Measurements from ENCODE around the gene GPR137B.

GPR137B gene

GRCh38 chr1:236137285-236137852, 5.0 kb upstream of the GPR137B start:
- no peak overlapping the region for H3K4me3 ChIP-seq (ENCODE audit: low read depth, low read length)
- DNase-seq (ENCODE audit: low read depth), result no peak
- TF ChIP-seq CTCF (IDR thresholded peaks at IDR 0.05; ENCODE audit: insufficient read depth, low read depth, low read length, missing control alignments), result peak; percentile 46

GRCh38 chr1:236139495-236139894, 2.8 kb upstream of the GPR137B start:
- DNase-seq (ENCODE audit: low read depth), result no peak
- no peak overlapping the region for H3K4me3 ChIP-seq (ENCODE audit: low read depth, low read length)
- no peak for TF ChIP-seq CTCF (IDR thresholded peaks at IDR 0.05; ENCODE audit: insufficient read depth, low read depth, low read length, missing control alignments)

- peak overlapping the region; percentile 59 for H3K4me3 ChIP-seq (ENCODE audit: low read depth, low read length)
- no peak for TF ChIP-seq CTCF (IDR thresholded peaks at IDR 0.05; ENCODE audit: insufficient read depth, low read depth, low read length, missing control alignments)
- no peak for DNase-seq (ENCODE audit: low read depth)
Measured at GRCh38 chr1:236140705-236141446, 1.5 kb upstream of the GPR137B start.

GRCh38 chr1:236141447-236142252, 689 bp upstream of the GPR137B start:
- TF ChIP-seq CTCF (IDR thresholded peaks at IDR 0.05; ENCODE audit: insufficient read depth, low read depth, low read length, missing control alignments), result no peak
- peak overlapping the region; percentile 59 for H3K4me3 ChIP-seq (ENCODE audit: low read depth, low read length)
- no peak for DNase-seq (ENCODE audit: low read depth)

- no peak for TF ChIP-seq CTCF (IDR thresholded peaks at IDR 0.05; ENCODE audit: insufficient read depth, low read depth, low read length, missing control alignments)
- H3K4me3 ChIP-seq (ENCODE audit: low read depth, low read length), result peak overlapping the region; percentile 85
- no peak for DNase-seq (ENCODE audit: low read depth)
Measured at GRCh38 chr1:236143104-236143948, 987 bp downstream of the GPR137B start.

- TF ChIP-seq CTCF (IDR thresholded peaks at IDR 0.05; ENCODE audit: insufficient read depth, low read depth, low read length, missing control alignments), result no peak
- H3K4me3 ChIP-seq (ENCODE audit: low read depth, low read length), result peak overlapping the region; percentile 85
- no peak for DNase-seq (ENCODE audit: low read depth)
Measured at GRCh38 chr1:236144033-236144432, 1.7 kb downstream of the GPR137B start.
